Measurements from ENCODE around the gene RUNX2. TPM values are rescaled to one million over a fixed set of nuclear protein-coding genes. Genes with fewer than 3 reads are reported as not detected.

RUNX2 gene
- total and polyA plus RNA-seq, 9 of the 15 experiments (the other 6 are each of a cell fraction or from before 2014, with no cell fraction given), result 0.29 to 1.00 (median 0.43) TPM

GRCh38 chr6:45436544-45437438 is 108.7 kb downstream of the RUNX2 start (continued):
- no peak for TF ChIP-seq GABPB1 (CRISPR knock-in tag; IDR thresholded peaks at IDR 0.05)
- TF ChIP-seq THRB (CRISPR knock-in tag; conservative IDR thresholded peaks at IDR 0.05), result no peak
- TF ChIP-seq MAZ (CRISPR knock-in tag; conservative IDR thresholded peaks at IDR 0.05 in 1 of 2, IDR thresholded peaks at IDR 0.05 in 1 of 2), result peak; percentile 39 to 40; a peak in 1 of 4 replicates
- TF ChIP-seq ATF3 (IDR thresholded peaks at IDR 0.05), result peak; percentile 85
- no peak for TF ChIP-seq ATF3 (CRISPR knock-in tag; conservative IDR thresholded peaks at IDR 0.05)
- peak in 1 of 2 experiments; percentile 84; a peak in 2 of 4 replicates for TF ChIP-seq TBL1XR1 (IDR thresholded peaks at IDR 0.05; ENCODE audit: low read length in 2 of 2)
- TF ChIP-seq PTRF (tag; IDR thresholded peaks at IDR 0.05), result no peak
- 0 out of 2 replicates have a peak, but pooled peaks have one; percentile 3 for TF ChIP-seq GATA2 (CRISPR knock-in tag; IDR thresholded peaks at IDR 0.05)
- peak; percentile 43; the same call in 1 of the 2 replicates for TF ChIP-seq TAL1 (IDR thresholded peaks at IDR 0.05)
- TF ChIP-seq ZNF76 (CRISPR knock-in tag; IDR thresholded peaks at IDR 0.05; ENCODE audit: borderline replicate concordance), result no peak
- TF ChIP-seq GATAD2A (IDR thresholded peaks at IDR 0.05), result peak; percentile 52; the same call in 1 of the 2 replicates
- no peak for TF ChIP-seq PHF8 (IDR thresholded peaks at IDR 0.05; ENCODE audit: borderline replicate concordance, low read length)
- no peak for TF ChIP-seq ZNF830 (CRISPR knock-in tag; IDR thresholded peaks at IDR 0.05)
- TF ChIP-seq ZNF766 (CRISPR knock-in tag; conservative IDR thresholded peaks at IDR 0.05), result peak; percentile 61; the same call in 1 of the 2 replicates
- peak; percentile 31 for TF ChIP-seq TAF9B (IDR thresholded peaks at IDR 0.05; ENCODE audit: partially characterized antibody)
- TF ChIP-seq KAT2B (IDR thresholded peaks at IDR 0.05; ENCODE audit: low read depth, low read length), result no peak
- TF ChIP-seq DACH1 (IDR thresholded peaks at IDR 0.05; ENCODE audit: partially characterized antibody), result peak; percentile 38
- TF ChIP-seq JUN (IDR thresholded peaks at IDR 0.05; ENCODE audit: borderline replicate concordance, low read depth, low read length), result no peak
- TF ChIP-seq JUN (CRISPR knock-in tag; IDR thresholded peaks at IDR 0.05; ENCODE audit: borderline replicate concordance), result no peak
- TF ChIP-seq ZNF311 (CRISPR knock-in tag; IDR thresholded peaks at IDR 0.05), result 0 out of 2 replicates have a peak, but pooled peaks have one; percentile 41
- no peak for TF ChIP-seq PREB (CRISPR knock-in tag; IDR thresholded peaks at IDR 0.05)
- TF ChIP-seq ERF (CRISPR knock-in tag; IDR thresholded peaks at IDR 0.05), result no peak
- TF ChIP-seq NFXL1 (CRISPR knock-in tag; IDR thresholded peaks at IDR 0.05), result no peak
- no peak for TF ChIP-seq ETS2 (tag; IDR thresholded peaks at IDR 0.05; ENCODE audit: borderline replicate concordance, poor library complexity, severe bottlenecking)
- TF ChIP-seq EZH2 (IDR thresholded peaks at IDR 0.05; ENCODE audit: borderline replicate concordance, low read depth, low read length), result no peak
- no peak for TF ChIP-seq TAF7 (tag; IDR thresholded peaks at IDR 0.05)

Data from K562 (cell line).